HG02938 (cell line): Measurements from ENCODE around the gene KLHL40.

Source experiments
- ATAC-seq: cut with Tn5 transposase; IDR thresholded peaks from one replicate; pipeline ENCODE4 v1.9.1; 2021; ENCODE audit warnings: mild to moderate bottlenecking, moderate library complexity; ENCODE audit not compliant: unreplicated experiment

KLHL40 gene, protein sequence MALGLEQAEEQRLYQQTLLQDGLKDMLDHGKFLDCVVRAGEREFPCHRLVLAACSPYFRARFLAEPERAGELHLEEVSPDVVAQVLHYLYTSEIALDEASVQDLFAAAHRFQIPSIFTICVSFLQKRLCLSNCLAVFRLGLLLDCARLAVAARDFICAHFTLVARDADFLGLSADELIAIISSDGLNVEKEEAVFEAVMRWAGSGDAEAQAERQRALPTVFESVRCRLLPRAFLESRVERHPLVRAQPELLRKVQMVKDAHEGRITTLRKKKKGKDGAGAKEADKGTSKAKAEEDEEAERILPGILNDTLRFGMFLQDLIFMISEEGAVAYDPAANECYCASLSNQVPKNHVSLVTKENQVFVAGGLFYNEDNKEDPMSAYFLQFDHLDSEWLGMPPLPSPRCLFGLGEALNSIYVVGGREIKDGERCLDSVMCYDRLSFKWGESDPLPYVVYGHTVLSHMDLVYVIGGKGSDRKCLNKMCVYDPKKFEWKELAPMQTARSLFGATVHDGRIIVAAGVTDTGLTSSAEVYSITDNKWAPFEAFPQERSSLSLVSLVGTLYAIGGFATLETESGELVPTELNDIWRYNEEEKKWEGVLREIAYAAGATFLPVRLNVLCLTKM

DNA sequence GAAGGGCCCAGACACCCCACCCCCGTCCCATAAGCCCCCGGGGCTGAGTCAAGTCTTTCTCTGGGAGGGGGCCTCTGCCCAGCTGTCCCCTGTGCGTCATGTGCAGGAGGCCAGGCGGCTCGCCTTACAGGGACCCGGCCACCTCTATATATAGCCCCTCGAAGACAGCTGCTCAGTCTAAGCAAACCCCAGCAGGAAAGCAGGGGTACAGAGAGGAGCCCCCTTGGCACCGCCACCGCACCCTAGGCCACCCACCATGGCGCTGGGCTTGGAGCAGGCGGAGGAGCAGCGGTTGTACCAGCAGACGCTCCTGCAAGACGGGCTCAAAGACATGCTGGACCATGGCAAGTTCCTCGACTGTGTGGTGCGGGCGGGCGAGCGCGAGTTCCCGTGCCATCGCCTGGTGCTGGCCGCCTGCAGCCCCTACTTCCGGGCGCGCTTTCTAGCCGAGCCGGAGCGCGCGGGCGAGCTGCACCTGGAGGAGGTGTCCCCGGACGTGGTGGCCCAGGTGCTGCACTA lies at the start of gene KLHL40:
Gene KLHL40, plus strand, starts transcription at position 175 of the 519 bp plus-strand sequence. Its CDS starts 82 bp downstream, at position 257.
- ATAC-seq: no peak

DNA sequence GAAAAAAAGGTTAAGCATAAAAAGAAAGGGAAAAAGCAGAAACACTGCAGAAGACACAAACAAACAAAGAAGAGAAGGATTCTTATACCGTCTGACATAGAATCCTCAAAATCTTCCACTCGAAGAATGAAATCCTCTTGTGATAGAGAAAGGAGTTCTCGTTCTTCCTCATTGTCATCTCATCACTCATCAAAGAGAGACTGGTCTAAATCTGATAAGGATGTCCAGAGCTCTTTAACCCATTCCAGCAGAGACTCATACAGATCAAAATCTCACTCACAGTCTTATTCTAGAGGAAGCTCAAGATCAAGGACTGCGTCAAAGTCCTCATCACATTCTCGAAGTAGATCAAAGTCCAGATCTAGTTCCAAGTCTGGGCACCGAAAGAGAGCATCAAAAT lies 48.3 kb upstream of the KLHL40 start:
- no peak for ATAC-seq

DNA sequence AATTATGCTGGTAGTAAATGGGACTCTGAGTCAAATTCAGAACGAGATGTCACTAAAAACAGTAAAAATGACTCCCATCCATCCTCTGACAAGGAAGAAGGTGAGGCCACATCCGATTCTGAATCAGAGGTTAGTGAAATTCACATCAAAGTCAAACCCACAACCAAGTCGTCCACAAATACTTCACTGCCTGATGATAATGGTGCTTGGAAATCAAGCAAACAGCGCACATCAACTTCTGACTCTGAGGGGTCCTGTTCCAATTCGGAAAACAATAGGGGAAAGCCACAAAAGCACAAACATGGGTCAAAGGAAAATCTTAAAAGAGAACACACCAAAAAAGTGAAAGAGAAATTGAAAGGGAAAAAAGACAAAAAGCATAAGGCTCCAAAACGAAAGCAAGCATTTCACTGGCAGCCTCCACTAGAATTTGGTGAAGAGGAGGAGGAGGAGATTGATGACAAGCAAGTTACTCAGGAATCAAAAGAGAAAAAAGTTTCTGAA lies 46.9 kb upstream of the KLHL40 start:
- ATAC-seq: no peak

DNA sequence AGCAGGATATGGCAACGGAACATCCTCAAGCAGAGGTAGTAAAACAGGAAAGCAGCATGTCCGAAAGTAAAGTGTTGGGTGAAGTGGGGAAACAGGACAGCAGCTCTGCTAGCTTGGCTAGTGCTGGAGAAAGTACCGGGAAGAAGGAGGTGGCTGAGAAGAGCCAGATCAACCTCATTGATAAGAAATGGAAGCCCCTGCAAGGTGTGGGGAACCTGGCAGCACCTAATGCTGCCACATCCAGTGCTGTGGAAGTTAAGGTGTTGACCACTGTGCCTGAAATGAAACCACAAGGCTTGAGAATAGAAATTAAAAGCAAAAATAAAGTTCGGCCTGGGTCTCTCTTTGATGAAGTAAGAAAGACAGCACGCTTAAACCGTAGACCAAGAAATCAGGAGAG lies 46.1 kb upstream of the KLHL40 start:
- ATAC-seq: no peak

DNA sequence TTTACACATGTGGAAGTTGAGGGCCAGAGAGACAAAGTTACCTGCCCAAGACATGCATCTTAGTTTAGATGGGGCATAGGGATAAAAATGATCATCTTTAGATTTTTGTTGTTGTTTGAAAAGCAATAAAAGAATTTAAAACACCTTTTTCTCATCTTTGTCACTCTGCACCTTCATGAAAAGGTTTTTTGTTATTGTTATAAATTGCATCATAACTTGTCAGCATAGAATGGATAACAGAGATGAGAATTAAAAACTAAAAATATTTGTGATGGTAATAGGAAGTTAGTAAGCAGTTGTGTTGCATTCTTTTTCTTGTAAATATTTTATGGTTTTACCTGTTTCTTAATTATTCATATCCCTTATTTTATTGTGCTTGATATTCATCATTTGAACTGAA lies 45.2 kb upstream of the KLHL40 start:
- no peak for ATAC-seq

DNA sequence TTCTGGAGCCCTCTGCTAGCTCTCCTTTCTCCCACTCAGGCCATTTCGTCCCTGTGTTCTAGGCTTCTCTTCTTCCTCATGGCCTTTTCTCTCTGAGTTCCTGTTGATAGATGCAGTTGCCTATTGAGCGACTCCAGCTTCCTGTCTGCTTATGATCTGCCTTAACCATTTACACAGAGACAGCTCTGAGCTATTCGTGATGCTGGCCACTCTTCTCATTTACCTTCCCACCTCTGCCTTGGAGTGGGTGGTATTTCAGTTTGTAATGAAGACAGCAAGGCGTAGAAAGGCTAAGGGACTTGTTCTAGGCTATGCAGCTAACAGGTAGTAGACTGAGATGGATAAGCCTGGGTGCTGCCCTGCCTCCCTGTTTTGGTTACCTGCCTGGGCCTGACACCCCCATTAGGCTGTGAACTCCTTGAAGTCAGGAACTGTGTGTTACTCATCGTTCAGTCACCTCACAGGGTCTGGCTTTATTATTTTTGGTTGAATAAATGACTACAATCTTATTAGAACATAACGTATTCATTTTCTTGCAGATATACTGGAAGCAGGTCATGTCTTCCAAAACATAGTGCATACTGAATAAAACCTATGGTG lies 44.5 kb upstream of the KLHL40 start:
- no peak for ATAC-seq

DNA sequence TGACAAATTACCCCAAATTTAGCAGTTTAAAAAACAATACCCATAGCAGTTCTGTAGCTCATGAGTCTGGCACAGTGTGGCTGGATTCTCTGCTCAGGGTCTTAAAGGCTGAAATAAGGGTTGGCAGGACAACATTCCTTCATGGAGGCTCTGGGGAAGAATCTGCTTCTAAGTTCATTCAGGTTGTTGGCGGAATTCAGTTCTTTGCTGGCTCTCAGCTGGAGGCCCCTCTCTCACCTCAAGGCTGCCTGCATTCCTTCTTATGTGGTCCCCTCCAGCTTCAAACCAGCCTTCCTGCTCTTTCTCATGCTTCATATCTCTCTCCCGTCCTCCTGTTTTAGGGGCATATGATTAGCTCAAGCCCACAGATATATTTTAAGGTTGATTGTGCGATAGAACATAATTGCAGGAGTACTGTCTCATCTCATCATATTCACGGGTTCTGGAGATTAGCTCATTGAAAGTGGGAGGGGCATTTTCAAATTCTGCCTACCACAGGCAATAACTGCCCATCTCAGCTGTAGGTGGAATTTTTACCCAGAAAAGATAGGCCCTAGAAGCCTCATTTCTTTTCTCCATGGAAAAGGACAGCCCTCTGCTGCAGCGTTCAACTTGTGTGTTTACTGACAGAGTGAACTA lies 37.4 kb upstream of the KLHL40 start:
- no peak for ATAC-seq

DNA sequence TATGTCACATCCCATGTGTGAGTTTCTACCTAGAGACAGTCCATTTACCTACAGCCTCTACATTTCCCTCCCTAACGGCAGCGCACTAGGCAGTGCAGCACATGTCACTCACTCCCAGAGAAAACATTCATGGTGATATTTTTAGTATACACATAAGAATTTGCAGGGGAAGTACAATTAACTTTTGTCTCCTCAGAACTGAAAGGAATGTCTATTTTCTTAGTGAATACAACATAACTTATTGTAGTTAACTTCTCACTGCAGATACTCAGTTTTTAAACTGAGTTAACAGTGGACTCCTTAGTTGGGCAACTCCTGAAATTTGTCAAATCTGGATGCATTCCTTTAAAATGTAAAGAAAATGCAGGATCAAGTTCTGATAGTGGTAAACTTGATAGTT lies 36.3 kb upstream of the KLHL40 start:
- no peak for ATAC-seq

DNA sequence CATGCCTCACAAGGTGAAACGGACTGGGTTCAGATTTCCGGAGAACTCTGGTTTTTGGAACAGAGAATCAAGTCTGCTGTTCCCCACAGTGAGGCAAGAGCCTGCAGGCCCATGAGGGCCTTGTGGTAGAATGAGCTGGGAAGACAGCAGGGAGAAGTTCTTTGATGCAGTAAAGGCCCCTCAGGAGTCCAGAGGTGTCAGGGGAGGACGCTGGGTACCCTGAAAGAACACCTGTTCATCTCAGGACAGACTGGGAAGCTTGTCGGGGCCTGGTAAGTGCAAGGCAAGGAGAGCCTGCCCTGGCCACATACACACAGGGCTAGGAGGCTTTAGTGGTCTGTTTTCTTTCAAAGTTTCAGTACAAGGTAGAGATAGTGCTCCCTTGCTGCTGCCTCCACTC lies 35.6 kb upstream of the KLHL40 start:
- ATAC-seq: no peak

DNA sequence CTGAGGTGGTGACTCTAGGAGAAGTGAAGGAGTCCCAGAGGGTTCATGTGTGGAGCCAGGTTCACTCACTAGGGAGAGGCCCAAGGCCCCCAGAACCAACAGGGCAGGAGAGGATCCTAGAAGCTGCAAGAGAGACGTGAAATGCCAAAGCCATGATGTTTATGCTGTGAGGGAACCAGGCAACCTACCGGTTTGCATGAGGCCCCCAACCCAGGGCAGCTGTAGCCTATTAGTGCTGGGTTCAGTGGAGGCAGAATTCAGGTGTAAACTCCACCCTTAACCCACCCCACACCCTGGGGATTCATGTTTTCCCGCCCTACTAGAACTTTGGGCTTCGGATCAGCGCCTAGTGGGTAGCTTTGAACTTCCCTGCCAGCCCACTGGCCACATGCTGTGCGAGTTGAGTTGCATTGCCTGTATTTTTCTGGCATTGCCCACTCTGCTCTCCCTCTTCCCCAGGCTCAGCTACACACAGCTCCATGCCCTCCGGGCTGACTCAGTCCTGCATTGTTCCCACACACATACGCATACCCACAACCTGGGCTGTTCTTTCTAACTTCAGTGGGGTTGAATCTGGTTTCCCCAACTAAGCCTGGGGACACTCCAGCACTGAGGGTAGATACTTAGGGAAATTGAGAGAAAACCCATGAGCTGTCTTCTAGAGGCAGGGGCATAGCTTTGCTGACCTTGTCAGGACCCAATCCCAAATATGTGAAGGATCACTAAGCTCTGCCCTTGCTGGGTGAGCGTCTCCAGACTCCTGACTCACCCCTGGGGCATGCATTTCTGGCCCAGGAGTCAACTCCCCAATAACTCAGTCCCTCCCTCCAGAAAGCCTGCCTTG lies 33.9 kb upstream of the KLHL40 start:
- no peak for ATAC-seq

DNA sequence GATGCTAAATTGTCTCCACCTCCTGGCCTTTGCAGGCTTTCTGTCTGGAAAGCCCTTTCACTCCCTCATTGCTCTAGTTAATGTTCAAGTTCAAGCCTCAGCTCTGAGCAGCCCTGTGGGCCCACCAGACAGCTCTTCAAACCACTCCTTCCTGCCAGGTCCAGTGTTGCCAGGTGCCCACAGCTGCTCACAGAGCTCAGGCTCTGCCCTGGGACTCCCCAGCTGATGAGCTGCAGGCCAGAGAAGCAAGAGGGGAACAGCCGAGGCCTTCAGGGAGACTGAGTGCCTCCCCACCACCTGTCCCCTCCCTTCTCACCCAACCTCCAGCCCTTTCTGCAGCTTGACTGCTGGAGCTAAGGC lies 33.1 kb upstream of the KLHL40 start:
- no peak for ATAC-seq

DNA sequence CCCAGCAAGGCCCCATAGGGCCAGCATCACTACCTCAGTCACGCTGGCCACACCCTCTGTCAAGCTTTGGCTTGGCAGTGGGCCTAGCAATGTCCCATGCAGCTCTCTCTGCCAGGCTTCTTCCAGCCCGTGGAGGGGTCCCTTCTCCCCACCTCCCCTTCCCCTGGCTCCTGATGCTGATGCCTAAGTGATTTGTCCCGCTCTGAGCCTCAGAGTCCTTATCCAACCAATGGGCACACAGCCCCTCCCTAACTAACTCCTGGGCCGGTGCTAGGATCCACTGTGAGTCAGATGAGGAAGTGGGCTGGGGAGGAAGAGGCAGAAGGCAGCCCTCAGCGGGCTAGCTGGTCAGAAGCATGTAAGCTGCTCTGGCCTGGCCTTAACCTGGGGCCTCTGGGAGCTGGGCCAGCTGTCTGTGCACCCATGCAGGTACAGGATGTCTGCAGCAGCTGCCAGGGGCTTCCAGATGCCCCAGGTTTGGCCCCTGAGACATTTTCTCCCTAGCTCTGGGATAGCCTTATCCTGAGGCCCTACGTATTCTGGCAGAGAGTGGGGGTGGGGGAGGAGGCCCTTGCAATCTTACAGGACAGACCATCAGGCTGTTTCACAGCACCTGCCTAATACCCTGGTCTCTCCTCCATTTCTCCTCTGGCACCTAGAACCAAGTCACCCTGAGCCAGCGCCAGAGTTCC lies 32.6 kb upstream of the KLHL40 start:
- ATAC-seq: peak; percentile 70

DNA sequence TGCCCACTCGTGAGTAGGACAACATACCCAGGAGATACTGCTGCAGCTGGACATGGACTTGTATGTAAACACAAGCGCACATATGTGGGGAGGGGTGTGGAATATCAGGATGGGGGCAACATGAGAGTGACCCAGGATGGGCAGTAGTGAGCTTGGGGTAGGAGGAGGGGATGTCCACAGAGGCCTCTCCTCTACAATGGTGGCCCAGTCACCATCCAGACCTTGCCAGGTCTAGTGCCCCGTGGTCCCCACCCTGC lies 32.1 kb upstream of the KLHL40 start:
- ATAC-seq: no peak

DNA sequence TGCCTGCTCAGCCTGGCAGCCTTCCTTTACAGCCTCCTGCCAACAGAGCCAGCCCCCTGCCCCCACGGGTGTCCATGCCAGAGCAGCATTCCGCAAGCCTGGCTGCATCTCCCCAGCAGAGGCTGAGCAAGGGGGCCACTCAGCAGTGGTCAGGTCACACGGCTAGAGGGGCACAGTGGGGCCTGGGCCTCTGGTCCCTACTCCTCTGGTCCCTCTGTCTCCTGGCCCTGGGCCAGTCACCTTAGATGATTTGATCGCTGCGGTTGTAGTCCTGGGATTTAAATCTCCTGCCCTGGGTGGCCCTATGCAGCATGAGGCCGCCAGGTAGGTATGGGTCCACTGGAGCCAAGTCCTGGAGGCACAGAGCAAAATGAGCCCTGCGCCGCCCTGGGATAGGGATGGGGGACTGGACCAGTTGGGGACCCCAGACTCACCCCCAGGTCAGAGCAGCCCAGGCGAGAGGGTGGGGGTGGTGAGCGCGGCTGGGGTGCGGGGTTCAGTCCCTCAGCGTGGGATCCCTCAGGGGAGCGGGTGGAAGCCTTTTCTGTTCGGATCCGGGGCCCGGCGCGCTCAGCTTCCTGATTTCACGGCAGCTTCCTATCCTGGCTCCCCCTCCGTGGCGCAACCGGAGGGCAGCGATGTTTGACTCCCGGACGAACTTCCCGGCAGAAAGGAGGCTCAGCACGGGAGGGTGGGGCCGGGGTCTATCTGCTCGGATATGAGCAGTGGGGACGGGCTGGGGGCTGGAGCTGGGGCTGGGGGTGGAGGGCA lies 31.6 kb upstream of the KLHL40 start, which contains the start of gene ZBTB47:
Gene ZBTB47, plus strand, starts transcription at position 138 of the 771 bp plus-strand sequence. CDS start 4,659 bp downstream, outside the sequence.
- ATAC-seq: no peak

DNA sequence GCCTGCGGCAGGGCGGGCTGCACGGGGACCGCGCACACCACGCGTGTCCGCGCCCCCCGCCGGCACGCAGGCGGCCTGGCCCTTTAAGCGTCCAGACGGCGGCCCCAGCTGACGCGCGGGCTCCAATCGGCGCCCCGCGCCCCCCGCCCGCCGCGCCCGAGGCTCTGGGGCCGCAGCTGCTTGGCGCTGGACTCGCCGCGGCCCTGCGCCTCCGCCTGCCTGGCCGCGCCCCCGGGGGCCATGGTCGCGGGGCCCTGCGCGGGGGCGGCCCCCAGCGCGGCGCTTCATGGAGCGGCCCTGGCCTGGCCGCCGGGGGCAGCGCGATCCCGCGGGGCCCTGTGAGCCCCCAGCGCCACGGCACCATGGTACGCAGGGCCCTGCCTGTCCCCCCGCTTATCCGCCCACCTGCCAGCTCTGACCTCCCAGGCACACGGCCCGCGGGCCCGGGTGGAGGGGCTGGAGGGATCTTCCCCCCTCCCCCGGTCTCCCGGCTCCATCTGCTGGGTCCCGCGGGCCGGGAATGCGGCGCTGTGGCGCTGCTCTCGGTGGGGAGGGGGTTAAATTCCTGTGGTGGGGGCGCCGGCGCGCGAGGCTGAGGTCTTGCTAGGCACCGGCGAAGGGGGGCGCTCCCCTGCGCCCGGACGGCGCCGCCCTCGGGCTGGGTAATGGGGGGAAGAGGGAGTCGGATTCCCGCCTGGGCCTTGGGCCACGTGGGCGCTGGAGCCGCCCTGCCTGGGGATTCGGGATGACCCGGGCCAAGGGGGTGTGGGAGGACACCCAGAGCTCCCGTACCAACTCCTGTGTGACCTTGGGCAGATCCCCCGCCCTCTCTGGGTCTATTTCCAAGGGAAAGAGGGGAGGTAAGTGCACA lies 30.8 kb upstream of the KLHL40 start:
- no peak for ATAC-seq

DNA sequence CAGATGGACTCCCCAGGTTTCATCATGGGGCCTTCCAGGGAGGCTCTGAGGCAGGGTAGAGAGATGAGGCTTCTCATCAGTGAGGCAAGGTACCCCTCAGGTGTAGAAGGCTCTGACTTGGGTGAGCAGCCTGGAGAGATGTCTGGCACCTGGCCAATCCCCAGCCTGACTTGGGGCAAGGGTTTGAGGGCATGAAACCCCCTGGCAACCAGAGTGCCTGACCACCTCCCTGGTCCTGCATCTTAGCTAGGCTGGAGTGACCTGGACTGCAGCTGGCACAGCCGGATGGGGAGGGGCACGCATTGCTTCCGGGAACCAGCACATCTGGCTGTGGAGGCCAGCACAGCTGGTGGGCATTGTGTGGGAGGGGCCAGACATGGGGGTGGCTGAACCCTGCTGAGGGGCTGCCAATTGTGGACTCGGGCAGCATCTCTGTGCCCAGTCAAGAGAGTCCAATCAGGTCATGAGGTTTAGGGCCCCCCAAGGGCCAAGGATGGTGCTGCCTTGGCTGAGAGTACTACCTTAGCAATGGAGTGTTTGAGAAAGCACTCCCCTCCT lies 29.9 kb upstream of the KLHL40 start:
- ATAC-seq: no peak

DNA sequence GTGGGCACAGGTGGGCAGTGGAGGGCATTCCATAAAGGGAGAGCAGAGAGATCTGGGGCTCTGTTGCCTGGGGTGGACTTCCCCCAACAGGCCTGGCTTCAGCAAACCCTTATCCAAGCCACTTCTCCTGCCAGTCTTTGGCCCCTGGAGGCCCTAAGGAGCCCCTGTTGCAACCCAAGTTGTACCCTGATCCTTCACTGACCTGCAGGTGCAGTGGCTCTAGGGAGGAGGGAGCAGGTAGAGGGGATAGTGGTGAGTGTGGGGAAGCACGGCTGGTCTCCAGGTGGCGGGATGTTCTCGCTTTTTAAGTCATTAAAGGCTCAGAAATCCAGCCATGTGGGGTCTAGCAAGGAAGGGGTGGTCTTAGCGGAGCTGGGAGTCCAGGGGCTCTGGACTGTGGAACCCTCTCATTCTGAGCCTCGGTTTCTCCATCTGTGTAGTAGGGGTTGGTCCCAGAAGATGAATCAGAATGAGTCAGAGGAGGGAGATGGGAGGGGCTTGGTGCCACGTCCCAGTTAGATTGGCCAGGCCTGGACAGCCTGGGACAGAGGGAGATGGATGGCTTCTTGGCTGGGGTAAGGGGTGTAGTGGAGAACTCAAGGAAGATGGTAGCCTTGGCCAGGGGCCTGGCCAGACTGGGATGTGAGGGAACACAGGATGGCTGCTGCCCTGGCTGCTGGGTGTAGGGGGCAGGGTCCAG lies 29.2 kb upstream of the KLHL40 start:
- ATAC-seq: no peak
